ENCODE results near the gene SPINK6.

SPINK6 gene

GRCh38 chr5:148202531-148203203 is at the start of gene SPINK6:
Gene SPINK6, plus strand, starts transcription at chr5:148203042. Its CDS starts 55 bp downstream, at chr5:148203097.
- no peak for DNase-seq (ENCODE audit: low read depth in 2 of 2)

- no peak for DNase-seq (ENCODE audit: low read depth in 2 of 2)
Measured at GRCh38 chr5:148156609-148157008, 46.2 kb upstream of the SPINK6 start.

GRCh38 chr5:148162038-148162437 is 40.8 kb upstream of the SPINK6 start:
- DNase-seq (ENCODE audit: low read depth in 2 of 2): no peak

- no peak for DNase-seq (ENCODE audit: low read depth in 2 of 2)
Measured at GRCh38 chr5:148163345-148163744, 39.5 kb upstream of the SPINK6 start.

- DNase-seq (ENCODE audit: low read depth in 2 of 2): no peak
Measured at GRCh38 chr5:148166550-148167283, 36.1 kb upstream of the SPINK6 start.

- DNase-seq (ENCODE audit: low read depth in 2 of 2): no peak
Measured at GRCh38 chr5:148168246-148168645, 34.6 kb upstream of the SPINK6 start, which contains the start of gene SPINK14. Gene SPINK14, plus strand, starts transcription at chr5:148168546. Its CDS starts 1,187 bp downstream, at chr5:148169733.

GRCh38 chr5:148172377-148172776 is 30.5 kb upstream of the SPINK6 start:
- no peak for DNase-seq (ENCODE audit: low read depth in 2 of 2)

- DNase-seq (ENCODE audit: low read depth in 2 of 2): no peak
Measured at GRCh38 chr5:148176480-148176879, 26.4 kb upstream of the SPINK6 start.

- no peak for DNase-seq (ENCODE audit: low read depth in 2 of 2)
Measured at GRCh38 chr5:148177207-148177606, 25.6 kb upstream of the SPINK6 start.

- DNase-seq (ENCODE audit: low read depth in 2 of 2): no peak
Measured at GRCh38 chr5:148179234-148179824, 23.5 kb upstream of the SPINK6 start.

- DNase-seq (ENCODE audit: low read depth in 2 of 2): no peak
Measured at GRCh38 chr5:148186248-148187003, 16.4 kb upstream of the SPINK6 start.

- no peak for DNase-seq (ENCODE audit: low read depth in 2 of 2)
Measured at GRCh38 chr5:148191010-148191409, 11.8 kb upstream of the SPINK6 start.

GRCh38 chr5:148193202-148193601 is 9.6 kb upstream of the SPINK6 start:
- no peak for DNase-seq (ENCODE audit: low read depth in 2 of 2)

- DNase-seq (ENCODE audit: low read depth in 2 of 2): no peak
Measured at GRCh38 chr5:148201151-148201550, 1.7 kb upstream of the SPINK6 start.

- no peak for DNase-seq (ENCODE audit: low read depth in 2 of 2)
Measured at GRCh38 chr5:148205044-148205806, 2.4 kb downstream of the SPINK6 start.

GRCh38 chr5:148205865-148206264 is 3.0 kb downstream of the SPINK6 start:
- DNase-seq (ENCODE audit: low read depth in 2 of 2): no peak

- DNase-seq (ENCODE audit: low read depth in 2 of 2): no peak
Measured at GRCh38 chr5:148206620-148207019, 3.8 kb downstream of the SPINK6 start.

- no peak for DNase-seq (ENCODE audit: low read depth in 2 of 2)
Measured at GRCh38 chr5:148208226-148208625, 5.4 kb downstream of the SPINK6 start.

- DNase-seq (ENCODE audit: low read depth in 2 of 2): no peak
Measured at GRCh38 chr5:148209151-148209770, 6.4 kb downstream of the SPINK6 start.

GRCh38 chr5:148214665-148215185 is 11.9 kb downstream of the SPINK6 start:
- no peak for DNase-seq (ENCODE audit: low read depth in 2 of 2)

- no peak for DNase-seq (ENCODE audit: low read depth in 2 of 2)
Measured at GRCh38 chr5:148221508-148221907, 18.7 kb downstream of the SPINK6 start.
